HG02870 (cell line): ENCODE data around the gene KIAA2012.

Experiments
- ATAC-seq: cut with Tn5 transposase; IDR thresholded peaks from one replicate; pipeline ENCODE4 v1.9.1; 2021; ENCODE audit warnings: mild to moderate bottlenecking, moderate library complexity; ENCODE audit not compliant: unreplicated experiment

The KIAA2012 gene

GRCh38 chr2:202074324-202074723, 1.3 kb downstream of the KIAA2012 start:
- no peak for ATAC-seq

GRCh38 chr2:202079310-202079709, 6.3 kb downstream of the KIAA2012 start:
- ATAC-seq, result no peak

- no peak for ATAC-seq
Observed at GRCh38 chr2:202084265-202084664, 11.2 kb downstream of the KIAA2012 start.

GRCh38 chr2:202088777-202089176, 15.7 kb downstream of the KIAA2012 start:
- ATAC-seq, result no peak

- ATAC-seq, result no peak
Observed at GRCh38 chr2:202090530-202090929, 17.5 kb downstream of the KIAA2012 start.

GRCh38 chr2:202091476-202091875, 18.4 kb downstream of the KIAA2012 start:
- ATAC-seq, result no peak

GRCh38 chr2:202094426-202094986, 21.5 kb downstream of the KIAA2012 start:
- ATAC-seq, result no peak

- no peak for ATAC-seq
Observed at GRCh38 chr2:202095235-202095634, 22.2 kb downstream of the KIAA2012 start.

- ATAC-seq, result no peak
Observed at GRCh38 chr2:202096736-202097135, 23.7 kb downstream of the KIAA2012 start.

- ATAC-seq, result no peak
Observed at GRCh38 chr2:202098291-202098690, 25.2 kb downstream of the KIAA2012 start.

GRCh38 chr2:202099515-202099914, 26.5 kb downstream of the KIAA2012 start:
- ATAC-seq, result no peak

GRCh38 chr2:202100176-202100575, 27.1 kb downstream of the KIAA2012 start:
- ATAC-seq, result no peak

GRCh38 chr2:202101026-202101579, 28.0 kb downstream of the KIAA2012 start:
- no peak for ATAC-seq

- no peak for ATAC-seq
Observed at GRCh38 chr2:202102425-202103000, 29.5 kb downstream of the KIAA2012 start.

GRCh38 chr2:202104286-202104870, 31.3 kb downstream of the KIAA2012 start:
- ATAC-seq, result no peak

- no peak for ATAC-seq
Observed at GRCh38 chr2:202105025-202105424, 32.0 kb downstream of the KIAA2012 start.

GRCh38 chr2:202108345-202108744, 35.3 kb downstream of the KIAA2012 start:
- no peak for ATAC-seq

- ATAC-seq, result no peak
Observed at GRCh38 chr2:202109139-202109736, 36.2 kb downstream of the KIAA2012 start.

- no peak for ATAC-seq
Observed at GRCh38 chr2:202109737-202110184, 36.7 kb downstream of the KIAA2012 start.

- no peak for ATAC-seq
Observed at GRCh38 chr2:202110491-202110890, 37.4 kb downstream of the KIAA2012 start.

- no peak for ATAC-seq
Observed at GRCh38 chr2:202112041-202112440, 39.0 kb downstream of the KIAA2012 start.
